Measurements from ENCODE around the gene ZNF609.
A peak's percentile ranks its signal among the peaks of the same experiment; 100 is the strongest.

Gene ZNF609

GRCh38 chr15:64558460-64559179 is 98.2 kb downstream of the ZNF609 start:
- CTCF ChIA-PET: interaction anchor here (1.1 to 1.4 kb wide), 4 partner anchors 11 to 131 kb away, joined by 3 to 4 read pairs (median 3); no protein-coding TSS in a partner anchor

GRCh38 chr15:64559243-64559642 is 98.9 kb downstream of the ZNF609 start:
- Histone ChIP-seq H3K27me3 (replicated peaks in 2 of 5; ENCODE audit: control insufficient read depth in 4 of 5, insufficient read depth in 5 of 5, low read length in 4 of 5) (no peaks in the 10 kb centered on the region), H3K4me3 (ENCODE audit: control insufficient read depth in 1 of 7, extremely low read depth in 1 of 7, insufficient read depth in 4 of 7, low read depth in 2 of 7, low read length in 6 of 7) (no peak overlapping the region), H3K4me1 (ENCODE audit: control extremely low read depth in 1 of 4, control insufficient read depth in 4 of 4, insufficient read depth in 4 of 4, low read length in 3 of 4) (peaks cover 0 to 16% (median 4%) of the 10 kb centered on the region in 4 experiments), H3K36me3 (ENCODE audit: control insufficient read depth in 4 of 4, insufficient read depth in 4 of 4, low read length in 3 of 4) (peaks cover 0 to 6% (median 3%) of the 10 kb centered on the region in 4 experiments), H3K27ac (ENCODE audit: insufficient read depth in 1 of 2, low read depth in 1 of 2, low read length in 2 of 2, poor library complexity in 1 of 2, severe bottlenecking in 2 of 2) (no peak overlapping the region), H3K9me3 (ENCODE audit: control extremely low read depth in 1 of 5, control insufficient read depth in 4 of 5, insufficient read depth in 2 of 5, low read depth in 1 of 5, low read length in 4 of 5) (no peaks in the 10 kb centered on the region)
- POLR2A ChIA-PET: no interaction called here
- DNase-seq: no peak
- CTCF ChIA-PET: interaction anchor here (1.1 kb wide), 2 partner anchors 10 to 132 kb away, joined by 3 to 4 read pairs; no protein-coding TSS in a partner anchor
- WGBS (ENCODE audit: insufficient coverage): no CpG with 5 or more reads among the region's 2 CpGs

More at GRCh38 chr15:64558460-64559179, 98.2 kb downstream of the ZNF609 start:
- no peaks in the 10 kb centered on the region for H3K9me3 ChIP-seq (ENCODE audit: control extremely low read depth in 1 of 5, control insufficient read depth in 4 of 5, insufficient read depth in 2 of 5, low read depth in 1 of 5, low read length in 4 of 5)
- no peak for DNase-seq
- H3K36me3 ChIP-seq (ENCODE audit: control insufficient read depth in 4 of 4, insufficient read depth in 4 of 4, low read length in 3 of 4): peaks cover 0 to 6% (median 3%) of the 10 kb centered on the region in 4 experiments
- no peaks in the 10 kb centered on the region for H3K27me3 ChIP-seq (replicated peaks in 2 of 5; ENCODE audit: control insufficient read depth in 4 of 5, insufficient read depth in 5 of 5, low read length in 4 of 5)
- no peak overlapping the region for H3K4me3 ChIP-seq (ENCODE audit: control insufficient read depth in 1 of 7, extremely low read depth in 1 of 7, insufficient read depth in 4 of 7, low read depth in 2 of 7, low read length in 6 of 7)
- peaks cover 0 to 16% (median 4%) of the 10 kb centered on the region in 4 experiments for H3K4me1 ChIP-seq (ENCODE audit: control extremely low read depth in 1 of 4, control insufficient read depth in 4 of 4, insufficient read depth in 4 of 4, low read length in 3 of 4)
- no peak overlapping the region for H3K27ac ChIP-seq (ENCODE audit: insufficient read depth in 1 of 2, low read depth in 1 of 2, low read length in 2 of 2, poor library complexity in 1 of 2, severe bottlenecking in 2 of 2)
- POLR2A ChIA-PET: interaction anchor here (0.6 to 1.0 kb wide), 3 partner anchors 8 to 224 kb away, joined by 3 to 4 read pairs (median 3); no protein-coding TSS in a partner anchor

GRCh38 chr15:64560501-64560900 is 100.1 kb downstream of the ZNF609 start:
- H3K27me3 ChIP-seq (replicated peaks in 2 of 5; ENCODE audit: control insufficient read depth in 4 of 5, insufficient read depth in 5 of 5, low read length in 4 of 5): no peaks in the 10 kb centered on the region
- WGBS (ENCODE audit: insufficient coverage): 100% methylated on average over 1 of the region's 3 CpGs
- no peak overlapping the region for H3K27ac ChIP-seq (ENCODE audit: insufficient read depth in 1 of 2, low read depth in 1 of 2, low read length in 2 of 2, poor library complexity in 1 of 2, severe bottlenecking in 2 of 2)
- H3K4me3 ChIP-seq (ENCODE audit: control insufficient read depth in 1 of 7, extremely low read depth in 1 of 7, insufficient read depth in 4 of 7, low read depth in 2 of 7, low read length in 6 of 7): no peak overlapping the region
- peaks cover 0 to 6% (median 2%) of the 10 kb centered on the region in 4 experiments for H3K36me3 ChIP-seq (ENCODE audit: control insufficient read depth in 4 of 4, insufficient read depth in 4 of 4, low read length in 3 of 4)
- no peak for DNase-seq
- H3K4me1 ChIP-seq (ENCODE audit: control extremely low read depth in 1 of 4, control insufficient read depth in 4 of 4, insufficient read depth in 4 of 4, low read length in 3 of 4): peaks cover 0 to 16% (median 4%) of the 10 kb centered on the region in 4 experiments
- POLR2A ChIA-PET: no interaction called here
- no peaks in the 10 kb centered on the region for H3K9me3 ChIP-seq (ENCODE audit: control extremely low read depth in 1 of 5, control insufficient read depth in 4 of 5, insufficient read depth in 2 of 5, low read depth in 1 of 5, low read length in 4 of 5)
- CTCF ChIA-PET: no interaction called here

GRCh38 chr15:64560998-64561397 is 100.6 kb downstream of the ZNF609 start:
- DNase-seq: no peak
- POLR2A ChIA-PET: no interaction called here
- Histone ChIP-seq H3K4me3 (ENCODE audit: control insufficient read depth in 1 of 7, extremely low read depth in 1 of 7, insufficient read depth in 4 of 7, low read depth in 2 of 7, low read length in 6 of 7) (no peak overlapping the region), H3K27me3 (replicated peaks in 2 of 5; ENCODE audit: control insufficient read depth in 4 of 5, insufficient read depth in 5 of 5, low read length in 4 of 5) (no peaks in the 10 kb centered on the region), H3K9me3 (ENCODE audit: control extremely low read depth in 1 of 5, control insufficient read depth in 4 of 5, insufficient read depth in 2 of 5, low read depth in 1 of 5, low read length in 4 of 5) (no peaks in the 10 kb centered on the region), H3K36me3 (ENCODE audit: control insufficient read depth in 4 of 4, insufficient read depth in 4 of 4, low read length in 3 of 4) (peaks cover 0 to 6% (median 2%) of the 10 kb centered on the region in 4 experiments), H3K27ac (ENCODE audit: insufficient read depth in 1 of 2, low read depth in 1 of 2, low read length in 2 of 2, poor library complexity in 1 of 2, severe bottlenecking in 2 of 2) (peak overlapping the region in 1 of 2 experiments; percentile 51), H3K4me1 (ENCODE audit: control extremely low read depth in 1 of 4, control insufficient read depth in 4 of 4, insufficient read depth in 4 of 4, low read length in 3 of 4) (peaks cover 0 to 16% (median 4%) of the 10 kb centered on the region in 4 experiments)
- CTCF ChIA-PET: no interaction called here
- 79% methylated on average over 1 of the region's 2 CpGs for WGBS (ENCODE audit: insufficient coverage)

- H3K4me1 ChIP-seq (ENCODE audit: control extremely low read depth in 1 of 4, control insufficient read depth in 4 of 4, insufficient read depth in 4 of 4, low read length in 3 of 4): peaks cover 4 to 26% (median 7%) of the 10 kb centered on the region in 4 experiments
- no peaks in the 10 kb centered on the region for H3K27me3 ChIP-seq (replicated peaks in 2 of 5; ENCODE audit: control insufficient read depth in 4 of 5, insufficient read depth in 5 of 5, low read length in 4 of 5)
- WGBS (ENCODE audit: insufficient coverage): no CpG with 5 or more reads among the region's 1 CpG
- CTCF ChIA-PET: interaction anchor here (0.7 to 2.2 kb wide), 4 partner anchors 8 to 79 kb away, joined by 3 to 8 read pairs (median 4); no protein-coding TSS in a partner anchor
- H3K4me3 ChIP-seq (ENCODE audit: control insufficient read depth in 1 of 7, extremely low read depth in 1 of 7, insufficient read depth in 4 of 7, low read depth in 2 of 7, low read length in 6 of 7): no peak overlapping the region
- H3K27ac ChIP-seq (ENCODE audit: insufficient read depth in 1 of 2, low read depth in 1 of 2, low read length in 2 of 2, poor library complexity in 1 of 2, severe bottlenecking in 2 of 2): no peak overlapping the region
- H3K36me3 ChIP-seq (ENCODE audit: control insufficient read depth in 4 of 4, insufficient read depth in 4 of 4, low read length in 3 of 4): peaks cover 0 to 6% (median 3%) of the 10 kb centered on the region in 4 experiments
- POLR2A ChIA-PET: no interaction called here
- DNase-seq: peak in 2 of 3 donors; percentile 50 to 63
- H3K9me3 ChIP-seq (ENCODE audit: control extremely low read depth in 1 of 5, control insufficient read depth in 4 of 5, insufficient read depth in 2 of 5, low read depth in 1 of 5, low read length in 4 of 5): no peaks in the 10 kb centered on the region
These were observed 101.7 kb downstream of the ZNF609 start for GRCh38 chr15:64562003-64562640.

GRCh38 chr15:64566102-64566501 is 105.7 kb downstream of the ZNF609 start:
- H3K4me1 ChIP-seq (ENCODE audit: control extremely low read depth in 1 of 4, control insufficient read depth in 4 of 4, insufficient read depth in 4 of 4, low read length in 3 of 4): peaks cover 8 to 40% (median 11%) of the 10 kb centered on the region in 4 experiments
- H3K27me3 ChIP-seq (replicated peaks in 2 of 5; ENCODE audit: control insufficient read depth in 4 of 5, insufficient read depth in 5 of 5, low read length in 4 of 5): no peaks in the 10 kb centered on the region
- no peaks in the 10 kb centered on the region for H3K9me3 ChIP-seq (ENCODE audit: control extremely low read depth in 1 of 5, control insufficient read depth in 4 of 5, insufficient read depth in 2 of 5, low read depth in 1 of 5, low read length in 4 of 5)
- ChIA-PET POLR2A (interaction anchor here (0.9 kb wide), 1 partner anchor 8 kb away, joined by 4 read pairs; no protein-coding TSS in a partner anchor), CTCF (interaction anchor here (0.7 to 1.9 kb wide), 5 partner anchors 14 to 139 kb away, joined by 3 to 5 read pairs (median 4); no protein-coding TSS in a partner anchor)
- peak overlapping the region in 1 of 2 experiments; percentile 40 for H3K27ac ChIP-seq (ENCODE audit: insufficient read depth in 1 of 2, low read depth in 1 of 2, low read length in 2 of 2, poor library complexity in 1 of 2, severe bottlenecking in 2 of 2)
- WGBS (ENCODE audit: insufficient coverage): 73% methylated on average over 2 of the region's 2 CpGs
- H3K36me3 ChIP-seq (ENCODE audit: control insufficient read depth in 4 of 4, insufficient read depth in 4 of 4, low read length in 3 of 4): peaks cover 0 to 11% (median 3%) of the 10 kb centered on the region in 4 experiments
- no peak overlapping the region for H3K4me3 ChIP-seq (ENCODE audit: control insufficient read depth in 1 of 7, extremely low read depth in 1 of 7, insufficient read depth in 4 of 7, low read depth in 2 of 7, low read length in 6 of 7)
- DNase-seq: no peak
